ENCODE measurements around the gene LAMC1. TPM values are rescaled to one million over a fixed set of nuclear protein-coding genes. Genes with fewer than 3 reads are reported as not detected.

Gene LAMC1
- polyA plus RNA-seq, 1 donor (not counting 4 experiments of a cell fraction or from before 2014, with no cell fraction given), result 66.6 TPM

- H3K27me3 ChIP-seq (ENCODE audit: control insufficient read depth, extremely low read depth, insufficient read depth, low read length), result no peaks in the 10 kb centered on the region
- no peak overlapping the region for H3K4me3 ChIP-seq (ENCODE audit: control insufficient read depth in 2 of 3, extremely low read depth in 1 of 3, insufficient read depth in 2 of 3, low read depth in 1 of 3, low read length in 3 of 3)
- no peaks in the 10 kb centered on the region for H3K4me1 ChIP-seq (ENCODE audit: control insufficient read depth, extremely low read depth, insufficient read depth, low read length)
- H3K9ac ChIP-seq (ENCODE audit: control insufficient read depth, extremely low read depth, insufficient read depth, low read length), result no peak overlapping the region
- peaks cover 10 to 26% of the 10 kb centered on the region in 2 experiments for H3K36me3 ChIP-seq (ENCODE audit: control insufficient read depth in 2 of 2, extremely low read depth in 1 of 2, insufficient read depth in 2 of 2, low read length in 2 of 2)
- H4K20me1 ChIP-seq (ENCODE audit: control insufficient read depth, extremely low read depth, insufficient read depth, low read length), result no peaks in the 10 kb centered on the region
- FAIRE-seq, result no peak
- no peak for DNase-seq (ENCODE audit: low read depth, low spot score)
- no peaks in the 10 kb centered on the region for H3K9me1 ChIP-seq (ENCODE audit: control insufficient read depth, extremely low read depth, insufficient read depth, low read length)
- no peak overlapping the region for H3K4me2 ChIP-seq (ENCODE audit: control insufficient read depth, extremely low read depth, insufficient read depth, low read depth, low read length)
- no peak overlapping the region for H2AFZ ChIP-seq (ENCODE audit: control insufficient read depth, low read length)
- no peaks in the 10 kb centered on the region for H3K9me3 ChIP-seq (ENCODE audit: control insufficient read depth, low read depth, low read length)
- dilution Hi-C loops (cut with MboI; ENCODE audit: extremely low pct_ligation_motif_present, low sequenced_read_pairs), result no loop called here
- peaks cover 15% of the 10 kb centered on the region for H3K79me2 ChIP-seq (ENCODE audit: control insufficient read depth, insufficient read depth, low read length)
- TF ChIP-seq, protein P1, sequence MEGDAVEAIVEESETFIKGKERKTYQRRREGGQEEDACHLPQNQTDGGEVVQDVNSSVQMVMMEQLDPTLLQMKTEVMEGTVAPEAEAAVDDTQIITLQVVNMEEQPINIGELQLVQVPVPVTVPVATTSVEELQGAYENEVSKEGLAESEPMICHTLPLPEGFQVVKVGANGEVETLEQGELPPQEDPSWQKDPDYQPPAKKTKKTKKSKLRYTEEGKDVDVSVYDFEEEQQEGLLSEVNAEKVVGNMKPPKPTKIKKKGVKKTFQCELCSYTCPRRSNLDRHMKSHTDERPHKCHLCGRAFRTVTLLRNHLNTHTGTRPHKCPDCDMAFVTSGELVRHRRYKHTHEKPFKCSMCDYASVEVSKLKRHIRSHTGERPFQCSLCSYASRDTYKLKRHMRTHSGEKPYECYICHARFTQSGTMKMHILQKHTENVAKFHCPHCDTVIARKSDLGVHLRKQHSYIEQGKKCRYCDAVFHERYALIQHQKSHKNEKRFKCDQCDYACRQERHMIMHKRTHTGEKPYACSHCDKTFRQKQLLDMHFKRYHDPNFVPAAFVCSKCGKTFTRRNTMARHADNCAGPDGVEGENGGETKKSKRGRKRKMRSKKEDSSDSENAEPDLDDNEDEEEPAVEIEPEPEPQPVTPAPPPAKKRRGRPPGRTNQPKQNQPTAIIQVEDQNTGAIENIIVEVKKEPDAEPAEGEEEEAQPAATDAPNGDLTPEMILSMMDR (optimal IDR thresholded peaks at IDR 0.05 in 1 of 3, IDR thresholded peaks at IDR 0.05 in 1 of 3, conservative IDR thresholded peaks at IDR 0.05 in 1 of 3; ENCODE audit: extremely low read depth in 1 of 3, insufficient read depth in 2 of 3, low read length in 3 of 3), result no peak
- TF ChIP-seq EZH2 (IDR thresholded peaks at IDR 0.05; ENCODE audit: low read length), result no peak
- H3K27ac ChIP-seq (ENCODE audit: control insufficient read depth, insufficient read depth, low read length), result no peak overlapping the region
Measured at GRCh38 chr1:183106746-183107145, 83.5 kb downstream of the LAMC1 start.

GRCh38 chr1:183110326-183110880, 87.2 kb downstream of the LAMC1 start:
- H3K36me3 ChIP-seq (ENCODE audit: control insufficient read depth in 2 of 2, extremely low read depth in 1 of 2, insufficient read depth in 2 of 2, low read length in 2 of 2), result peaks cover 13 to 28% of the 10 kb centered on the region in 2 experiments
- no peak overlapping the region for H3K4me2 ChIP-seq (ENCODE audit: control insufficient read depth, extremely low read depth, insufficient read depth, low read depth, low read length)
- H3K9ac ChIP-seq (ENCODE audit: control insufficient read depth, extremely low read depth, insufficient read depth, low read length), result no peak overlapping the region
- no peak overlapping the region for H3K27ac ChIP-seq (ENCODE audit: control insufficient read depth, insufficient read depth, low read length)
- no peak for FAIRE-seq
- H3K4me3 ChIP-seq (ENCODE audit: control insufficient read depth in 2 of 3, extremely low read depth in 1 of 3, insufficient read depth in 2 of 3, low read depth in 1 of 3, low read length in 3 of 3), result no peak overlapping the region
- H3K9me1 ChIP-seq (ENCODE audit: control insufficient read depth, extremely low read depth, insufficient read depth, low read length), result no peaks in the 10 kb centered on the region
- no peaks in the 10 kb centered on the region for H4K20me1 ChIP-seq (ENCODE audit: control insufficient read depth, extremely low read depth, insufficient read depth, low read length)
- H2AFZ ChIP-seq (ENCODE audit: control insufficient read depth, low read length), result no peak overlapping the region
- dilution Hi-C loops (cut with MboI; ENCODE audit: extremely low pct_ligation_motif_present, low sequenced_read_pairs), result no loop called here
- TF ChIP-seq EZH2 (IDR thresholded peaks at IDR 0.05; ENCODE audit: low read length), result no peak
- TF ChIP-seq, protein P1 (optimal IDR thresholded peaks at IDR 0.05 in 1 of 3, IDR thresholded peaks at IDR 0.05 in 1 of 3, conservative IDR thresholded peaks at IDR 0.05 in 1 of 3; ENCODE audit: extremely low read depth in 1 of 3, insufficient read depth in 2 of 3, low read length in 3 of 3), result no peak
- no peaks in the 10 kb centered on the region for H3K27me3 ChIP-seq (ENCODE audit: control insufficient read depth, extremely low read depth, insufficient read depth, low read length)
- H3K4me1 ChIP-seq (ENCODE audit: control insufficient read depth, extremely low read depth, insufficient read depth, low read length), result no peaks in the 10 kb centered on the region
- peaks cover 8% of the 10 kb centered on the region for H3K79me2 ChIP-seq (ENCODE audit: control insufficient read depth, insufficient read depth, low read length)
- DNase-seq (ENCODE audit: low read depth, low spot score), result no peak
- H3K9me3 ChIP-seq (ENCODE audit: control insufficient read depth, low read depth, low read length), result no peaks in the 10 kb centered on the region

Data from keratinocyte (primary cell).